ENCODE results near the gene KCNC3. TPM values are rescaled to one million over a fixed set of nuclear protein-coding genes. Genes with fewer than 3 reads are reported as not detected.

The KCNC3 gene
- total RNA-seq, 1 donor from 2014 or later = 0.46 TPM

DNA sequence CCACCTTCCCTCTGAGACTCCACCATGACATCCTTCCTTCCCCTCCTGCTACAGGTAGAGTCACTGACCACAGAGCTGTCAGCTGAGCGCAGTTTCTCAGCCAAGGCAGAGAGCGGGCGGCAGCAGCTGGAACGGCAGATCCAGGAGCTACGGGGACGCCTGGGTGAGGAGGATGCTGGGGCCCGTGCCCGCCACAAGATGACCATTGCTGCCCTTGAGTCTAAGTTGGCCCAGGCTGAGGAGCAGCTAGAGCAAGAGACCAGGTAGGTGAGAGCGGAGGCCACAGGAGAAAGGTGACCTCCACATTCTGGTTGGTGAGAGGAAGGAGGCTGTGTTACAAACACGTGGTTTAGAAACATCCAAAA is 27.6 kb downstream of the KCNC3 start:
- H3K27me3 ChIP-seq (ENCODE audit: control insufficient read depth, insufficient read depth, low read length) = no peaks in the 10 kb centered on the region
- H3K36me3 ChIP-seq (ENCODE audit: control insufficient read depth, insufficient read depth, low read length) = no peaks in the 10 kb centered on the region
- DNase-seq (ENCODE audit: low read depth) = no peak
- TF ChIP-seq, protein P1, sequence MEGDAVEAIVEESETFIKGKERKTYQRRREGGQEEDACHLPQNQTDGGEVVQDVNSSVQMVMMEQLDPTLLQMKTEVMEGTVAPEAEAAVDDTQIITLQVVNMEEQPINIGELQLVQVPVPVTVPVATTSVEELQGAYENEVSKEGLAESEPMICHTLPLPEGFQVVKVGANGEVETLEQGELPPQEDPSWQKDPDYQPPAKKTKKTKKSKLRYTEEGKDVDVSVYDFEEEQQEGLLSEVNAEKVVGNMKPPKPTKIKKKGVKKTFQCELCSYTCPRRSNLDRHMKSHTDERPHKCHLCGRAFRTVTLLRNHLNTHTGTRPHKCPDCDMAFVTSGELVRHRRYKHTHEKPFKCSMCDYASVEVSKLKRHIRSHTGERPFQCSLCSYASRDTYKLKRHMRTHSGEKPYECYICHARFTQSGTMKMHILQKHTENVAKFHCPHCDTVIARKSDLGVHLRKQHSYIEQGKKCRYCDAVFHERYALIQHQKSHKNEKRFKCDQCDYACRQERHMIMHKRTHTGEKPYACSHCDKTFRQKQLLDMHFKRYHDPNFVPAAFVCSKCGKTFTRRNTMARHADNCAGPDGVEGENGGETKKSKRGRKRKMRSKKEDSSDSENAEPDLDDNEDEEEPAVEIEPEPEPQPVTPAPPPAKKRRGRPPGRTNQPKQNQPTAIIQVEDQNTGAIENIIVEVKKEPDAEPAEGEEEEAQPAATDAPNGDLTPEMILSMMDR (IDR thresholded peaks at IDR 0.05; ENCODE audit: insufficient read depth, low read length, poor library complexity, severe bottlenecking) = no peak
- H3K4me3 ChIP-seq (ENCODE audit: low read depth, low read length) = no peak overlapping the region

- peak; percentile 37 for DNase-seq (ENCODE audit: low read depth)
- TF ChIP-seq, protein P1 (IDR thresholded peaks at IDR 0.05; ENCODE audit: insufficient read depth, low read length, poor library complexity, severe bottlenecking) = no peak
- no peak overlapping the region for H3K4me3 ChIP-seq (ENCODE audit: low read depth, low read length)
- no peaks in the 10 kb centered on the region for H3K27me3 ChIP-seq (ENCODE audit: control insufficient read depth, insufficient read depth, low read length)
- H3K36me3 ChIP-seq (ENCODE audit: control insufficient read depth, insufficient read depth, low read length) = no peaks in the 10 kb centered on the region
Observed at GRCh38 chr19:50300814-50301606, 28.2 kb downstream of the KCNC3 start.

- no peak overlapping the region for H3K4me3 ChIP-seq (ENCODE audit: low read depth, low read length)
- no peaks in the 10 kb centered on the region for H3K27me3 ChIP-seq (ENCODE audit: control insufficient read depth, insufficient read depth, low read length)
- H3K36me3 ChIP-seq (ENCODE audit: control insufficient read depth, insufficient read depth, low read length) = no peaks in the 10 kb centered on the region
- DNase-seq (ENCODE audit: low read depth) = no peak
- TF ChIP-seq, protein P1 (IDR thresholded peaks at IDR 0.05; ENCODE audit: insufficient read depth, low read length, poor library complexity, severe bottlenecking) = no peak
Observed at GRCh38 chr19:50300051-50300450, 29.1 kb downstream of the KCNC3 start.

GRCh38 chr19:50293263-50294004 is 35.7 kb downstream of the KCNC3 start:
- no peaks in the 10 kb centered on the region for H3K36me3 ChIP-seq (ENCODE audit: control insufficient read depth, insufficient read depth, low read length)
- TF ChIP-seq, protein P1 (IDR thresholded peaks at IDR 0.05; ENCODE audit: insufficient read depth, low read length, poor library complexity, severe bottlenecking) = no peak
- DNase-seq (ENCODE audit: low read depth) = no peak
- no peaks in the 10 kb centered on the region for H3K27me3 ChIP-seq (ENCODE audit: control insufficient read depth, insufficient read depth, low read length)
- no peak overlapping the region for H3K4me3 ChIP-seq (ENCODE audit: low read depth, low read length)

- Histone ChIP-seq H3K27me3 (ENCODE audit: control insufficient read depth, insufficient read depth, low read length) (no peaks in the 10 kb centered on the region), H3K4me3 (ENCODE audit: low read depth, low read length) (no peak overlapping the region), H3K36me3 (ENCODE audit: control insufficient read depth, insufficient read depth, low read length) (no peaks in the 10 kb centered on the region)
- TF ChIP-seq, protein P1 (IDR thresholded peaks at IDR 0.05; ENCODE audit: insufficient read depth, low read length, poor library complexity, severe bottlenecking) = no peak
- DNase-seq (ENCODE audit: low read depth) = no peak
Observed at GRCh38 chr19:50292216-50292827, 36.9 kb downstream of the KCNC3 start.

All from kidney epithelial cell (primary cell).